Endothelial cell of umbilical vein (primary cell): ENCODE measurements around the gene CCR7. TPM values are rescaled to one million over a fixed set of nuclear protein-coding genes. Genes with fewer than 3 reads are reported as not detected.

Source experiments
- BruUV-seq: library from RNA; stranded (reverse); fragments of 400-500 nt; replicated peaks from 2 replicates; lab custom pipeline; 2021; lab: Mats Ljungman, UMichigan
- CTCF ChIA-PET: fragments of 300-600, 350-600 bp; sonication (Branson Sonifier 250); formaldehyde crosslinking; loops from one replicate; lab custom pipeline; 2021; ENCODE audit warnings: antibody characterized with exemption, inconsistent platforms; lab: Charles Lee
- POLR2A ChIA-PET: fragments of 300-600, 350-600 bp; sonication (Branson Sonifier 250); formaldehyde crosslinking; loops from one replicate; lab custom pipeline; 2021; ENCODE audit warnings: antibody characterized with exemption, inconsistent platforms; lab: Charles Lee
- DNase-seq: peaks from one replicate; pipeline ENCODE4 v3.0.0-alpha.2; 2011; ENCODE audit warnings: low read depth, low spot score
- FAIRE-seq: peaks from 2 replicates; lab custom pipeline; 2011; peaks lifted over from hg19 to GRCh38; lab: Jason Lieb, UNC
- H2AFZ ChIP-seq: 2 replicates; pipeline ENCODE4 v1.6.0; 2012; ENCODE audit warnings: low read depth, low read length, control low read depth, inconsistent platforms
- H3K27ac ChIP-seq: 2 replicates; pipeline ENCODE4 v1.5.1; 2011; ENCODE audit warnings: low read depth, mild to moderate bottlenecking, control low read depth, low read length, moderate library complexity; ENCODE audit not compliant: insufficient read depth
- H3K27me3 ChIP-seq, 2 experiments: 2 replicates each; pipeline versions ENCODE4 v1.6.0 to v1.6.1; 2011; ENCODE audit warnings: low read length in 2 of 2, mixed read lengths in 1 of 2; ENCODE audit not compliant: control insufficient read depth in 2 of 2, insufficient read depth in 2 of 2
- H3K36me3 ChIP-seq, 2 experiments: 2 replicates in 1 of 2; 3 replicates in 1 of 2; pipeline ENCODE4 v1.5.1; 2011; ENCODE audit warnings: low read length in 2 of 2, mild to moderate bottlenecking in 1 of 2, moderate library complexity in 1 of 2; ENCODE audit not compliant: control insufficient read depth in 2 of 2, insufficient read depth in 2 of 2; ENCODE audit errors: extremely low read depth in 1 of 2
- H3K4me1 ChIP-seq: 3 replicates; pipeline ENCODE4 v1.5.1; 2011; ENCODE audit warnings: mild to moderate bottlenecking, low read length; ENCODE audit not compliant: control insufficient read depth, insufficient read depth; ENCODE audit errors: extremely low read depth
- H3K4me2 ChIP-seq: 2 replicates; pipeline ENCODE4 v1.6.1; 2011; ENCODE audit warnings: low read length, control low read depth, mixed read lengths; ENCODE audit not compliant: insufficient read depth
- H3K4me3 ChIP-seq, 3 experiments: fragments of 200-600 bp in 1 of 3; sonication (generic), shearing (Covaris generic) in 1 of 3; replicated peaks in 1 of 3; 2 replicates each; pipeline ENCODE4 v1.5.1; 2011 to 2016; ENCODE audit warnings: control low read depth in 3 of 3, low read length in 3 of 3, mild to moderate bottlenecking in 2 of 3, inconsistent platforms in 1 of 3, low read depth in 1 of 3, moderate library complexity in 1 of 3; ENCODE audit not compliant: insufficient read depth in 1 of 3
- H3K79me2 ChIP-seq: 2 replicates; pipeline ENCODE4 v1.6.0; 2012; ENCODE audit warnings: low read length, inconsistent platforms; ENCODE audit not compliant: control insufficient read depth, insufficient read depth
- H3K9ac ChIP-seq: replicated peaks from 2 replicates; pipeline ENCODE3; 2011; ENCODE audit warnings: low read length, control low read depth; ENCODE audit not compliant: insufficient read depth; ENCODE audit errors: extremely low read depth
- H3K9me1 ChIP-seq: replicated peaks from 3 replicates; pipeline ENCODE4 v1.6.0; 2011; ENCODE audit warnings: mild to moderate bottlenecking, low read length; ENCODE audit not compliant: control insufficient read depth, insufficient read depth; ENCODE audit errors: extremely low read depth
- H3K9me3 ChIP-seq: replicated peaks from 2 replicates; pipeline ENCODE4 v1.5.1; 2012; ENCODE audit warnings: low read length, inconsistent platforms; ENCODE audit not compliant: control insufficient read depth, insufficient read depth
- H4K20me1 ChIP-seq: replicated peaks from 2 replicates; pipeline ENCODE3; 2011; ENCODE audit warnings: mild to moderate bottlenecking, low read length; ENCODE audit not compliant: control insufficient read depth, insufficient read depth; ENCODE audit errors: extremely low read depth
- CTCF ChIP-seq, 2 donors: IDR thresholded peaks; 1 replicate in 1 of 2; 2 replicates in 1 of 2; pipeline ENCODE4 v1.5.1; 2011; ENCODE audit warnings: low read length in 2 of 2, mild to moderate bottlenecking in 2 of 2, moderate library complexity in 2 of 2, control low read depth in 1 of 2, inconsistent platforms in 1 of 2, low read depth in 1 of 2; ENCODE audit not compliant: insufficient read depth in 1 of 2; ENCODE audit errors: extremely low read depth in 1 of 2
- EZH2 ChIP-seq: IDR thresholded peaks from 2 replicates; pipeline ENCODE4 v1.6.1; 2012; ENCODE audit warnings: borderline replicate concordance, low read depth, mild to moderate bottlenecking, moderate library complexity, low read length, inconsistent platforms; ENCODE audit not compliant: severe bottlenecking
- FOS ChIP-seq: IDR thresholded peaks from 2 replicates; pipeline ENCODE4 v1.6.1; 2011; ENCODE audit warnings: mild to moderate bottlenecking, low read length, moderate library complexity, borderline replicate concordance; ENCODE audit not compliant: insufficient read depth
- GATA2 ChIP-seq: IDR thresholded peaks from 2 replicates; pipeline ENCODE4 v1.7.0; 2011; ENCODE audit warnings: low read depth, mild to moderate bottlenecking, moderate library complexity, mixed read lengths, low read length; ENCODE audit not compliant: insufficient read length, insufficient read depth
- JUN ChIP-seq: IDR thresholded peaks from 2 replicates; pipeline ENCODE4 v1.6.1; 2011; ENCODE audit warnings: borderline replicate concordance, low read depth; ENCODE audit not compliant: insufficient read length, insufficient read depth
- MYC ChIP-seq: IDR thresholded peaks from one replicate; pipeline ENCODE4 v1.6.1; 2011; ENCODE audit warnings: mild to moderate bottlenecking, low read depth, low read length
- POLR2A ChIP-seq: IDR thresholded peaks from 2 replicates; pipeline ENCODE4 v1.6.1; 2012; ENCODE audit warnings: low read depth, mild to moderate bottlenecking, control low read depth, low read length
- dilution Hi-C: fragments of 300-500 bp; cut with MboI; formaldehyde crosslinking; loops from one replicate; pipeline ENCODE4 v1.15.0; 2019; ENCODE audit warnings: low sequenced_read_pairs; ENCODE audit not compliant: extremely low pct_ligation_motif_present
- intact Hi-C: fragments of 100-400 bp; cut with micrococcal nuclease; formaldehyde crosslinking; loops from one replicate; pipeline ENCODE4 v1.10.0; 2022
- polyA plus RNA-seq, 4 experiments: library from polyadenylated mRNA; depleted of rRNA in 3 of 4; stranded (reverse) in 3 of 4; unstranded in 1 of 4; fragments of >200 nt; gene quantifications; 2 replicates each; pipeline versions ENCODE4 v1.2.1 to v1.2.3, GENCODE V29; 2011 to 2012; ENCODE audit warnings: missing spikeins in 1 of 4
- total RNA-seq: library from RNA; stranded (reverse); gene quantifications from 2 replicates; pipeline ENCODE4 v1.2.3, GENCODE V29; 2021
- TF ChIP-seq, protein P1 (sequence below): IDR thresholded peaks from 2 replicates; pipeline ENCODE4 v1.6.1; 2011; ENCODE audit not compliant: insufficient read depth, insufficient read length

Gene CCR7
- total and polyA plus RNA-seq, 2 donors (not counting 3 experiments of a cell fraction or from before 2014, with no cell fraction given) = 0.18 TPM; not detected in 1

DNA sequence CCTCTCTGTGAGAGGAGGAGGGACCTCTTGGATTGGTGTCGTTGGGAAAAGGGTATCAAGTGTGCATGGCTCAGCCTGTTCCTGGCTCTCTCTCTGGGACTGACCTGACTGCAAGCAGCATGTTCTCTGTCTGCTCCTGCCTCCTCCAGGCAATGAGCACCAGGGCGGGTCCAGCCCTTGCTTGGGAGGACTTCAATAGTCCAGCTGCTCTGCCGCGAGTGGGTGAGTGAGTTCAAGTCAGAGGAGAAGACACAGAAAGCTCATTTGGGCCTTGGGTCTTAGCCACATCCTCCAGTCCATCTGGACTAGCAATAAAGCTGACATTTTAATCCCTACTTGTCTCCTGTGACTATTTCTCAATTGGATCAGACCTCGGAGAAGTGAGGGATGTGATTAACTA is 38.6 kb downstream of the CCR7 start:
- no TSS peak for BruUV-seq
- dilution Hi-C loops = no loop called here
- intact Hi-C loops = no loop called here
- Histone ChIP-seq H3K9ac (no peak overlapping the region), H3K9me1 (no peaks in the 10 kb centered on the region), H3K27me3 (peaks cover 41 to 43% of the 10 kb centered on the region in 2 experiments), H2AFZ (no peak overlapping the region), H3K4me2 (no peak overlapping the region), H3K4me1 (no peaks in the 10 kb centered on the region), H3K79me2 (no peaks in the 10 kb centered on the region), H3K4me3 (no peak overlapping the region), H4K20me1 (no peaks in the 10 kb centered on the region), H3K27ac (no peak overlapping the region), H3K9me3 (no peaks in the 10 kb centered on the region), H3K36me3 (no peaks in the 10 kb centered on the region)
- TF ChIP-seq POLR2A (no peak), CTCF (IDR thresholded peaks at IDR 0.05; ENCODE audit: extremely low read depth in 1 of 2, insufficient read depth in 1 of 2, low read depth in 1 of 2, low read length in 2 of 2) (no peak), GATA2 (no peak), FOS (no peak), MYC (no peak), EZH2 (no peak), JUN (no peak)
- TF ChIP-seq, protein P1, sequence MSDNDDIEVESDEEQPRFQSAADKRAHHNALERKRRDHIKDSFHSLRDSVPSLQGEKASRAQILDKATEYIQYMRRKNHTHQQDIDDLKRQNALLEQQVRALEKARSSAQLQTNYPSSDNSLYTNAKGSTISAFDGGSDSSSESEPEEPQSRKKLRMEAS = no peak
- ChIA-PET CTCF (interaction anchor here (2.5 kb wide), 1 partner anchor 51 kb away, joined by 9 read pairs; no protein-coding TSS in a partner anchor), POLR2A (no interaction called here)
- FAIRE-seq (no peak), DNase-seq (no peak)
